HG03520 (cell line): ENCODE data around the gene AQR.

Experiments used
- ATAC-seq: cut with Tn5 transposase; IDR thresholded peaks from one replicate; pipeline ENCODE4 v1.9.1; 2021; ENCODE audit warnings: mild to moderate bottlenecking, moderate library complexity; ENCODE audit not compliant: unreplicated experiment

Gene AQR

GRCh38 chr15:34883633-34884032 lies 85.9 kb downstream of the AQR start:
- ATAC-seq, result no peak

GRCh38 chr15:34883042-34883441 lies 86.5 kb downstream of the AQR start:
- ATAC-seq, result no peak

- ATAC-seq, result no peak
These were observed 90.4 kb downstream of the AQR start for GRCh38 chr15:34879107-34879506.

- no peak for ATAC-seq
These were observed 92.9 kb downstream of the AQR start for GRCh38 chr15:34876640-34877039.

GRCh38 chr15:34869110-34869509 lies 100.4 kb downstream of the AQR start:
- ATAC-seq, result no peak

GRCh38 chr15:34865531-34865930 lies 104.0 kb downstream of the AQR start:
- no peak for ATAC-seq

- ATAC-seq, result no peak
These were observed 108.3 kb downstream of the AQR start for GRCh38 chr15:34861214-34861613.

GRCh38 chr15:34855893-34856292 lies 113.6 kb downstream of the AQR start:
- no peak for ATAC-seq

GRCh38 chr15:34855413-34855812 lies 114.1 kb downstream of the AQR start:
- no peak for ATAC-seq

GRCh38 chr15:34854232-34854631 lies 115.3 kb downstream of the AQR start:
- ATAC-seq, result no peak

GRCh38 chr15:34853001-34853758 lies 116.4 kb downstream of the AQR start:
- ATAC-seq, result no peak

GRCh38 chr15:34851751-34852150 lies 117.8 kb downstream of the AQR start:
- ATAC-seq, result no peak

- ATAC-seq, result no peak
These were observed 118.5 kb downstream of the AQR start for GRCh38 chr15:34851007-34851406.

GRCh38 chr15:34850121-34850520 lies 119.4 kb downstream of the AQR start:
- ATAC-seq, result no peak

- ATAC-seq, result no peak
These were observed 120.1 kb downstream of the AQR start for GRCh38 chr15:34849364-34849959.

- no peak for ATAC-seq
These were observed 121.9 kb downstream of the AQR start for GRCh38 chr15:34847598-34847997.

GRCh38 chr15:34841262-34841725 lies 128.2 kb downstream of the AQR start:
- ATAC-seq, result no peak

GRCh38 chr15:34838282-34838681 lies 131.3 kb downstream of the AQR start:
- no peak for ATAC-seq

GRCh38 chr15:34837246-34838016 lies 132.1 kb downstream of the AQR start:
- no peak for ATAC-seq

- ATAC-seq, result no peak
These were observed 141.2 kb downstream of the AQR start for GRCh38 chr15:34828145-34828911.

GRCh38 chr15:34821831-34822230 lies 147.7 kb downstream of the AQR start:
- no peak for ATAC-seq
